NCI-H187 treated with DMSO at 0.1 percent for 48 hours (cell line): ENCODE measurements around the gene U2SURP.
"Not testable (repeated sequence)": the region's sequence is repeated elsewhere in the genome, so short reads cannot be mapped to it uniquely, and the experiment has no call there.

Source experiments
- DNase-seq: peaks from one replicate; lab custom pipeline; 2025; lab: John Stamatoyannopoulos, UW

The U2SURP gene

DNA sequence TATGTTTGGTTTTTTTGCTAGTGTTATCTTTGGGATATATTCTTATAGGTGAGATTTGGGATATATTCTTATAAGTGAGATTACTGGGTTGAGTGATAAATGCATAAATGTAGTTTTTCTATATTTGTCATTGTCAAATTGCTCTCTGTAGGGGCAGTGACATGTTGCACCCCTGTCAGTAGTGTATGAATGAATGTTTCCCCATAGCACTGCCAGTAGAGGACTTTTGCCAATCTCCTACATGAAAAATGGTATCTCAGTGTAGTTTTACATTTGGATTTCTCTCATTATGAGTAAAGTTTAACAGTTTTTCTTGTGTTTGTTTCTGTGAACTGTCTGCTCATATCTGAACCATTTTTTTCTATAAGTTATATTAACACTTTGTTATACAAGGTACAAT lies 13.6 kb downstream of the U2SURP start:
- no peak for DNase-seq

GRCh38 chr3:143016321-143016972 lies 15.1 kb downstream of the U2SURP start:
- DNase-seq = no peak

GRCh38 chr3:143024351-143024960 lies 23.1 kb downstream of the U2SURP start:
- no peak for DNase-seq

- no peak for DNase-seq
Measured at GRCh38 chr3:143031327-143031726, 30.0 kb downstream of the U2SURP start.

DNA sequence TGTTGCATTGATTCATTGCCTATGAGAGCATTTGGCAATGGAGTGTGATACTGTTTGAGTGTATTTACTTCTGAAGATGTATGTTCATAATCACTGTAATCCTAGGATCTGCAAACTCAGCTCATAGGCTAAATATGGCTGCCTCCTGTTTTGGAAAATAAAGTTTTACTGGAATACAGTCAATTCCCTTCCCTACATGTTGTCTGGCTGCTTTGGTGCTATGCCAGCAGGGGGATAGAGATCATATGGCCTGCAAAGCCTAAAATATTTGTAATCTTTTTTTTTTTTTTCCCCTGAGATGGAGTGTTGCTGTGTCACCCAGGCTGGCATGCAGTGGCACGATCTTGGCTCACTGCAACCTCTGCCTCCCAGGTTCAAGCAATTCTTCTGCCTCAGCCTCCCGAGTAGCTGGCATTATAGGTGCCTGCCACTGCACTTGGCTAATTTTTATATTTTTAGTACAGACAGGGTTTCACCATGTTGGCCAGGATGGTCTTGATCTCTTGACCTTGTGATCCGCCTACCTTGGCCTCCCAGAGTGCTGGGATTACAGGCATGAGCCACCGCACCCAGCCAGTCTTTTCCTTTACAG lies 30.5 kb downstream of the U2SURP start:
- DNase-seq = not testable (repeated sequence)

DNA sequence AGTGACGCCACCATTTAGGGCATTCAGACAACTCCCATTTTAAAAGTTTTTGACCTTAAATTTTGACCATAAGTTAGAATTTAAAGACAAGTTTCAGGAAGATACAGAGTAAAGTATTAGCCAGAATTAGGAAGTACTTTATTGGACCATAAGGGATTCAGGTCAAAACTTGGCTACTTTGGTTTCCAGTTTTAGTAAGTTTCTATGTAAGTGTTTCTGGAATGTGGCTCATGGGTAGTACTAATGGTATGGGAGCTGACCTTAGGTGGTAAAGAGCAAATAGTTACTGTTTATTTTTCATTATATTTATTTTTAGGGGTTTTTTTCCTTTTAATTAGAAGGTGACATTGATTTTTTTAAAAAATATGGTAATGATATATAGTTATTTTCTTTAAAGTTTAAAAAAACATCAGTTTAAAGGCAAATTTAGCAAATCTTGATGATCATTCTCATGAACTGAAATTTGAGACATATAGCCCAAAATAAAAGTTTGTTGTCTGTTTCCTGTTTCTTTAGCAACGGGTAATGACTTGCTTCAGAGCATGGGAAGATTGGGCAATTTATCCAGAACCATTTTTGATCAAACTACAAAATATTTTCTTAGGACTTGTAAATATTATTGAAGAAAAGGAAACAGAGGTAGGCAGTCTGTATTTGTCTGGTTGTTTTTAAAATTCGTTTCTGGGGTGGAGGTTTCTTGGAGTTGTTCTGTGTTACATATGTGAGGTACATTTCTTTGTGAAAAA lies 34.3 kb downstream of the U2SURP start:
- DNase-seq = no peak

GRCh38 chr3:143036557-143036956 lies 35.2 kb downstream of the U2SURP start:
- DNase-seq = no peak

- no peak for DNase-seq
Measured at GRCh38 chr3:143037867-143038266, 36.5 kb downstream of the U2SURP start.

DNA sequence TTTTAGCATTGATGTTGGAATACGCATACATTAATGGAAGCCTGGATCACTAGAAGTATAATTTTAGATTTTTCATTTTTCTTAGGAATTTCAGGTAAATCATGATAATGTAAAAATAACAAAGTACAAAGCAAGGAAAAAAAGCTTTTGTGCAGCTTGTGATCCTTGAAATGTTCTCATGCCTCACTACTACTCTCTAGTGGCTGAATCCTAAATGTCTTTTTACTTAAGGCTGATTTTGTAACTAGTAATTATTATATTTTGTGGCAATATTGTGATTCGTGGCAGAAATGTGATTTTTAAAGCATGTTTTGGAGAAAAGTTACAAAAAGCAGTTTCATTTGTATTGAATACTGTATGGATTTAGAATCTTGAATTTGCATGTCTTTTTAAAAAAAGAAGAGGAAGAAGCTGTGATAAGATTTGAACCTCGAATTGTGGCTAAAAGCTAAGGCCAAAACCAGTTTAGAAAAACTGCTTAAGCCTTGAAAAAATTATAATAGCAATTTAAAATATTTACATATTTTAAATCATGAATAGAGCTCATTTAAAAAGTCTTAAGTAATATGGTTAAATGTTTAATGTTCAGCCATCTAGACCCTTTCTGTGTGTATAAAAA lies 39.0 kb downstream of the U2SURP start:
- no peak for DNase-seq

GRCh38 chr3:143041903-143042302 lies 40.5 kb downstream of the U2SURP start:
- DNase-seq = no peak

DNA sequence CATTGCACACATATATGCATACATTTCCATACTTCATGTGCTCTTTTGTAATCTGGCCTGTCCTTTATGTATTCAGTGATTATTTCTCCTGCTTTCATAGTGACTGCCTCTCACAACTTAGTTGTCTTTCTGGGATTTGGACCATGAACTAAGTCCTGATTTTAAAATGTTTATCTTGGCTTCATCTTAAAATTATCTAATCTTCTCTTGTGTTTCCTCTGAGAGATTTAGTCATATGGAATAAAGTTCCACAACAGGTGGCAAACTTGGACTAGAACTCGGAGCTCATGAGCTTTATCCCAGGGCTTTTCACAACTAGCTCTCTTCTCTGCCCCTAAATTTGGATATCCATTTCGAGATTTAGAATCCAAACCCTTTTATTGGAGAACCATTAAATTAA lies 44.3 kb downstream of the U2SURP start:
- DNase-seq = no peak

GRCh38 chr3:143046075-143046474 lies 44.7 kb downstream of the U2SURP start:
- DNase-seq = not testable (repeated sequence)

DNA sequence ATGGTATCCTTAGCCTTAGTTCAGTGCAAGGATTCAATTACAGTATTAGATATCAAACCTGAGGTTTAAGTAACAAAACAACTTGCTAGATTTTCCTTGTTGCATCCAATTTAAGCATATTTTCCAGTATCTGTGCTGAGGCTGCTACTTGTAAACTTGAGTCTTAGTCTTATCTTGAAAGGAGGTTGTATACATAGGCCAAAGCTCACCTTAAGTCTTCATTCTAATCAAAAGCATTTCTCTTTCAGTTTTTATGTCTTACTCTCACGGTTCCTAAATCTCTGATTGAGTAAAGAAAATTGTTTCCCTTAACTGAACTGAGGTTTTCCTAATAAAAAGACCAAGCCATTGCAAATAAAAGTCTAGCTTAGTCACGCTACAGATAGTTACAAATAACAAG lies 52.6 kb downstream of the U2SURP start:
- no peak for DNase-seq

DNA sequence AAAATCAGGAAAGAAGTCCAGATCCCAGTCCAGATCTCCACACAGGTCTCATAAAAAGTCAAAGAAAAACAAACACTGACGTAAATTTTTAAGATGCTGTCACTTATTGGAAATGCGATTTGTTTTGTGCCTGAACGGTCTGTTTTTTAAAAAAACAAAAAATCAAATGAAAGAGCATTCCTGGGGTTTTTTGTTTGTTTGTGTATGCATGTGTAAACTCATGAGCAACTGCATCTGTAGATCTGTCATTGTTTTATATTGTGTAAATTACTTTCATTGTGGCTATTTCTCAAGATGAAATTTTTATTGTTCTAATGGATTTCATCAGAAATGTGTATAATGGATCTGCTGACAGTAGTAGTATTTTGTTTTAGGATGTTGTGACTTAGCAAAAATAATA lies 55.0 kb downstream of the U2SURP start:
- no peak for DNase-seq

DNA sequence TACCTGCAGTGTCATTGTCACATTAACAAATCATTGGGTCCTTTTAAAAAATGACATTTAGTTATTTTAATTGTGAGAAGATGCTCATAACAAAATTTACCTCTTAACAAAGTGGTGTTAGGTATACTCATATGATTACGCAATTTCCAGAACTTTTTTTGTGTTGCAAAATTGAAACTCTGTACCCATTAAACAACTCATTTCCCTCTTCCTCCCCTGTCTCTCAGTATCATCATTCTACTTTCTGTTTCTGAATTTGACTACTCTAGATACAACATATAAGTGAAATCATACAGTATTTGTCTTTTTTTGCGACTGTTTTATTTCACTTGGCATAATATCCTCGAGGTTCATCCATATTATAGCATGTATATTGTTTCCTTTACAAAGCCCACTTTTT lies 59.5 kb downstream of the U2SURP start:
- no peak for DNase-seq

DNA sequence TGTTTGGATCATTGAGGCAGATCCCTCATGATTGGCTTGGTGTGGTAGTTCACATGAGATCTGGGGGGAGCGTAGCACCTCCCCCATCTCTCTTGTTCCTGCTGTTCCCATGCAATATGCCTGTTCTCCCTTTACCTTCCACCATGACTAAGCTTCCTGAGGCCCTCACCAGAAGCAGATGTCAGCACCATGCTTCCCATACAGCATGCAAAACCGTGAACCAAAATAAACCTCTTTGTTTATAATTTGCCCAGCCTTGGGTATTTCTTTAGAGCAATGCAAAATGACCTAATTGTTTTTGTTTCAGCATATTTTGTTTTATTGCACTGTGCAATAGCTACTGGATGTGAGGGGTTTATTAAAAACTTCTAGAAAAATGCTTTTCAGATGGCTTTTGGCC lies 61.6 kb downstream of the U2SURP start:
- DNase-seq = no peak

GRCh38 chr3:143064777-143065176 lies 63.4 kb downstream of the U2SURP start:
- DNase-seq = no peak

- DNase-seq = no peak
Measured at GRCh38 chr3:143065364-143065763, 64.0 kb downstream of the U2SURP start.

DNA sequence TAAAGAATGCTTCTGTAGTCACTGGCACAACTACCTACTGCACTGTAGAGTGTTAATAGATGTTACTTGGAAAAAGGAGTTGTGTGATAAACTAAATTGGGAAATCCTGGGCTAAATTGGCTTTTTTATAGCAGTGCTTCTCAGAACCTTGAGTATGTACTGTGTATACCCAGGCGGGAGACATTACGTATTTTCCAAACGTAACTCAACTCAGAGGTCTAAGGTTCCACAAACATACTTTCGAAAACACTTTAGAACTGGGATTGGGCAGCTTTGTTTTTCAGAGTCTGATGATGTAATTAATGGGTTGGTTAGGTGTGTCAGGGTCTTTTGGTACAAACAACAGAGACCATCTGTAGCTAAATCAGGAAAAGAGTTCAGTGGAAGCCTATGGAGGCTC lies 64.7 kb downstream of the U2SURP start:
- DNase-seq = no peak

- DNase-seq = no peak
Measured at GRCh38 chr3:143067201-143067600, 65.8 kb downstream of the U2SURP start.

- DNase-seq = no peak
Measured at GRCh38 chr3:143068059-143068458, 66.7 kb downstream of the U2SURP start.

DNA sequence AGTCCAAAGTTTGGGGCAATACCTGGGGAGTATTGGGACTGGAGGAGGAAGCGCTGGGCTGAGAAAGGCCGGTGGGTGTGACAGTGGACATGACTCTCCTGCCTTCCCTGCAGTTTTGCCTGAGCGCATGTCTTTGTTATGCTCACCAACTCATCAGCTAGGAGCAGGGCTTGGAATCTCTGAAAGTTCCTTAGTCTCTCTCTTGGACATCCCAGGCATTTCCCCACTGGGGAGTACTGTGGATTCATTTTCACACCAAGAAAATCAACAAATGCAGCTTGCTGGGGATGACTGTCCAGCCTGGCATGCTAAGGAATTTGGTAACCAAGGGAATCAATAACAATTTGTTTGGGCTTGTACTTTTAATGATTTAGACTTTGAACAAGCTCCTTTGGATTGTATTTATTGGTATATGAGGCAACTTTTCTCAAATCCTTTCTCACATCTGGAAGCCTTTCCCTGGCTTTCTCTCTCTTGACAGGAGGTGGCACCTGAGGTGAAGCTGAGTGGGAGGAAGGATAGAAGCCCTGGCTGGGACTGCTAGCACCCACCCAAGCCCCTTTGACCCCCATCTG lies 69.7 kb downstream of the U2SURP start:
- DNase-seq = no peak
